Measurements from ENCODE around the gene AIP.

AIP gene

GRCh38 chr11:67520856-67521824, 38.3 kb downstream of the AIP start:
- Mint-ChIP-seq H3K27me3 (no peaks in the 10 kb centered on the region), H3K4me3 (no peak overlapping the region), H3K27ac (no peak overlapping the region), H3K9me3 (no peaks in the 10 kb centered on the region), H3K4me1 (no peaks in the 10 kb centered on the region)
- DNase-seq (no peak), ATAC-seq (no peak)

DNA sequence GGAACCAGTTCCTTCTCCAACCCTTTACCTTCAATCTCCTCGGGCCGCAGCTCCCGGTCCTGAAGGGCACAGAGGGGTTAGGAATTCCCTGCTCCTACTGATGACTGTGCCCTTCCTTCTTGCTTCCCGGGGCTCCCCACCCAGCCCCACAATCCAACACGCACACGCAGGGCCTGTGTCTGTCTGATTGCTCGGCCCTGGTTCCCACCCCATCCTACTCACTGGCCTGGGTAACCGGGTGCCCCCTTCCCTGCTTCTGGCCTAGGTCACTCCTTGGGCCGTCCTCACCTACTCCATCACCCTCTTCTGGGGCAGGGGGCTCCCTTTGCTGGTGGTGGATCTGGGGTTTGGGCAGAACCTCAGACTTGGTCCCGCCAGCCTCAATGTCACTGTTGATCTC, 39.1 kb downstream of the AIP start:
- no peak for DNase-seq
- no peak for ATAC-seq
- no peaks in the 10 kb centered on the region for H3K4me1 Mint-ChIP-seq
- peak overlapping the region in 1 of 2 donors; percentile 22 for H3K27ac Mint-ChIP-seq
- H3K27me3 Mint-ChIP-seq, result no peaks in the 10 kb centered on the region
- no peaks in the 10 kb centered on the region for H3K9me3 Mint-ChIP-seq
- no peak overlapping the region for H3K4me3 Mint-ChIP-seq

DNA sequence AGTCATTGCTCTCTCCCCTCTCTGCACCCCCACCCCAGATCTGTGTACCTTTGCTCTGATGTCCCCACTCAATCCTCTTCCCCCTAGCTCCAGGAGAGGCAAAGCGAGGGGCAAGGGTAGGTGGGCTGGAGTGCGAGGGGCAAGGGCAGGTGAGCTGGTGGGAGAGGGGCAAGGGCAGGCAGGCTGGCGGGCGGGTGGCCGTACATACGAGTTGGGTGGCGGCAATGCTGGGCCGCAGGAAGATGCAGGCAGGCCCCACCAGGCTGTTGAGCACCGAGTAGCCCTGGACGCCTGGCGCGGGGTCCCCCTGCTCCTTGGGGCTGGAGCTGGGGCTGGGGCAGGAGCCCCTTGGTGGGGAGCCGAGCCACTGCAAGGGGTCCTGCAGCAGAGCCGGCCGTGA, 39.5 kb downstream of the AIP start:
- Mint-ChIP-seq H3K27ac (no peak overlapping the region), H3K27me3 (no peaks in the 10 kb centered on the region), H3K4me3 (no peak overlapping the region), H3K9me3 (peaks cover 0 to 3% of the 10 kb centered on the region in 2 donors), H3K4me1 (no peaks in the 10 kb centered on the region)
- DNase-seq (no peak), ATAC-seq (no peak)

- Mint-ChIP-seq H3K4me3 (no peak within 1 kb of the TSS), H3K27me3 (no peaks in the 10 kb centered on the region), H3K9me3 (peaks cover 0 to 7% of the 10 kb centered on the region in 2 donors), H3K4me1 (no peaks in the 10 kb centered on the region), H3K27ac (no peak within 1 kb of the TSS)
- ATAC-seq (no peak), DNase-seq (no peak)
Measured at GRCh38 chr11:67522844-67523555, 40.2 kb downstream of the AIP start, which contains the start of gene CABP2. Gene CABP2, minus strand, starts transcription at chr11:67523446. Its CDS starts 120 bp downstream, at chr11:67523326.

DNA sequence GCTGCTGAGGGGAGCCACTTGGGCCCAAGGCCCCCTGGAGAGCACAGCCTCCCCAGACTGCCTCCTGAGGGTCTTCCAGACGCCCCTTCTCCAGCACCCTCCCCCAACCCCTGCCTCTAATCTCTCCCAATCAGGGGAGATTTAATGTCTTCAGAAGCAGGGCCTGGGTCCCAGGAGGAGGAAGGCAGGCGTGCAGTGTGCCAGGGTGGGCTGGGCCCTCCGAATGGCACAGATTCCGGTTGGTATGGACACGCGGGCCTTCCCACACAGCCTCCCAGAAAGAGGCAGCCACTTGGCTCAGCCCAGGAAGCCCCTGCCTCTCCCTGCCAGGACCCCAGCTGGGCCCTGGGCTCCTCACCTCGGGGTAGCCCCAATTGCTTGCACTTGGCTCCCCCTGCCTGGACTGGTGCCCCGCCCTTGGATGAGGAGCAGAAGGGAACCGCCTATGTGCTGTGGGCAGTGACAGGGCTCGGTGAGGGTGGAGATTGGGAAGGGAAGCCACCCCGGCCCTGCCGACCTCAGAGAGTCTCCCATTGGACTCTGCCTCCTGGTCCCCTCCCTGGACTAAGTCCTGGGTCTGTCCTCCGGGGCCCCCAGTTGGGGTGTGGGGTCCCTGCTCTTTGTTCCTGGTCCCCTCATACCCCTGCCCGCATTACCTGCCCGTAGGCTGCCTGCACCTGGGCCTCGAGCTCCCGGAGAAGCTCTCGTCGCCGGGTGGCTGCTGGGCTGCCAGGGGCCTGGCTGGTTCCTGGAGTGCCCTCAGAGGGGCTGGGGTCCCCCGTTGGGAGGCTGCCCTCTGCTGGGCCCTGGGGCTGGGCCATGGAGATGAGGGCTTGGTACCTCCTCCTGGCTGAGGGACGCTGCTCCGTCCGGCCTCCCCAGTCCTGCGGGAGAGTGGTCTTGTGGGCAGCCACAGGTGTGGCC, 41.0 kb downstream of the AIP start:
- ATAC-seq (no peak), DNase-seq (no peak)
- Mint-ChIP-seq H3K4me1 (no peaks in the 10 kb centered on the region), H3K4me3 (no peak overlapping the region), H3K9me3 (peaks cover 0 to 7% of the 10 kb centered on the region in 2 donors), H3K27me3 (no peaks in the 10 kb centered on the region), H3K27ac (no peak overlapping the region)

- Mint-ChIP-seq H3K9me3 (peaks cover 0 to 7% of the 10 kb centered on the region in 2 donors), H3K4me1 (no peaks in the 10 kb centered on the region), H3K4me3 (no peak overlapping the region), H3K27ac (peak overlapping the region in 1 of 2 donors; percentile 89), H3K27me3 (no peaks in the 10 kb centered on the region)
- no peak for DNase-seq
- no peak for ATAC-seq
Measured at GRCh38 chr11:67524480-67524808, 41.6 kb downstream of the AIP start.

DNA sequence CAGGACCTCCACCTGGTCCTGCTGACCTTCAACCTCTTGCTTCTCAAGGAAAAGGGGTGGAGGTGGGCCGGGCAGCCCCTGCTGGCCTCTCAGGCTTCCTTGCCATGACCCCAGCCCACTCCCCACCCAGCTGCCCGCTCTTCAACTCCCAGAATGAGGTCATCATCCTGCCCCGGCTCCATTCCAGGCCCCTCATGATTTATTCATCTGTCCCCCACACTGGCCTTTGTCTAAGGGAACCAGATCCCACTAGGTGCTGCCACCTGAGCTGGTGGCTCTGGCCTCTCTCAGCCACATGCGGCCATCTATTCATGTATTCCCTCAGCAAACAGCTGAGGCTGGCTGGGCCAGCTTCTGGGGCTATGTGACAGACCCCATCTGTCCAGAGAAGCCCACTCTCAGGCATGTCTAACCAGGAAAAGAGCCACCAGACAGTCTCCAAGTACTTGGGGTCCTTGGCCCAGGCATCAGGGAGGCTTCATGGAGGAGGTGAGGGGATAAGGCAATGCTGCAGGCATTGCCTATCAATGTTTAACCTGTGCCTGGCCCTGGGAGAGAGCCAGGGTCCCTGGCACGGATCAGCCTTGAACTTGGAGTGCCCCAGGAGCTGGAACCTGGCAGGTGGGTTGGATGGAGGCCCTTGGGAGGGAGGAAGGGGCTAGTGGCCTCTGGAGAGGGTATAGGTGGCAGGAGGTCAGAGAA, 42.6 kb downstream of the AIP start:
- ATAC-seq, result no peak
- Mint-ChIP-seq H3K27me3 (no peaks in the 10 kb centered on the region), H3K27ac (peak overlapping the region in 1 of 2 donors; percentile 69), H3K4me1 (no peaks in the 10 kb centered on the region), H3K4me3 (no peak overlapping the region), H3K9me3 (peaks cover 0 to 7% of the 10 kb centered on the region in 2 donors)
- DNase-seq, result no peak

DNA sequence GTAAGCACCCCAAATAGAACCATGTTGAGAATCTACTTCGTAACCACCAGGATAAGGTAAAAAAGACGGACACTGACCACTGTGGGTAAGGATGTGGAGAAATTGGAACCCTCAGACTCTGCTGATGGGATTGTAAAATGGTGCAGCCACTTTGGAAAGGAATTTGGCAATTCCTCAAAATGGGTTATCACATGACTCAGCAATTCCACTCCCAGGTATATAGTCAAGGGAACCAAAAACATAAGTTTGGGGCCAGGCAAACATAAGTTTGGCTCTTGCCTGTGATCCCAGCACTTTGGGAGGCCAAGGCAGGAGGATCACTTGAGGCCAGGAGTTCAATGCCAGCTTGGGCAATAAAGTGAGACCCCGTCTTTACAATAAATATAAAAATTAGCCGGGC, 45.5 kb downstream of the AIP start:
- H3K27me3 Mint-ChIP-seq, result no peaks in the 10 kb centered on the region
- DNase-seq (no peak), ATAC-seq (no peak)
- no peak overlapping the region for H3K4me3 Mint-ChIP-seq
- H3K4me1 Mint-ChIP-seq, result no peaks in the 10 kb centered on the region
- peaks cover 11 to 20% of the 10 kb centered on the region in 2 donors for H3K9me3 Mint-ChIP-seq
- H3K27ac Mint-ChIP-seq, result no peak overlapping the region

- Mint-ChIP-seq H3K4me1 (no peaks in the 10 kb centered on the region), H3K4me3 (no peak overlapping the region), H3K27ac (no peak overlapping the region), H3K27me3 (no peaks in the 10 kb centered on the region), H3K9me3 (peaks cover 25 to 32% of the 10 kb centered on the region in 2 donors)
- ATAC-seq, result no peak
- DNase-seq, result no peak
Measured at GRCh38 chr11:67530282-67530592, 47.4 kb downstream of the AIP start.

- Mint-ChIP-seq H3K27ac (no peak overlapping the region), H3K4me1 (no peaks in the 10 kb centered on the region), H3K27me3 (no peaks in the 10 kb centered on the region), H3K9me3 (peaks cover 25 to 26% of the 10 kb centered on the region in 2 donors), H3K4me3 (no peak overlapping the region)
- ATAC-seq, result no peak
- DNase-seq, result no peak
Measured at GRCh38 chr11:67532889-67533288, 50.1 kb downstream of the AIP start.

DNA sequence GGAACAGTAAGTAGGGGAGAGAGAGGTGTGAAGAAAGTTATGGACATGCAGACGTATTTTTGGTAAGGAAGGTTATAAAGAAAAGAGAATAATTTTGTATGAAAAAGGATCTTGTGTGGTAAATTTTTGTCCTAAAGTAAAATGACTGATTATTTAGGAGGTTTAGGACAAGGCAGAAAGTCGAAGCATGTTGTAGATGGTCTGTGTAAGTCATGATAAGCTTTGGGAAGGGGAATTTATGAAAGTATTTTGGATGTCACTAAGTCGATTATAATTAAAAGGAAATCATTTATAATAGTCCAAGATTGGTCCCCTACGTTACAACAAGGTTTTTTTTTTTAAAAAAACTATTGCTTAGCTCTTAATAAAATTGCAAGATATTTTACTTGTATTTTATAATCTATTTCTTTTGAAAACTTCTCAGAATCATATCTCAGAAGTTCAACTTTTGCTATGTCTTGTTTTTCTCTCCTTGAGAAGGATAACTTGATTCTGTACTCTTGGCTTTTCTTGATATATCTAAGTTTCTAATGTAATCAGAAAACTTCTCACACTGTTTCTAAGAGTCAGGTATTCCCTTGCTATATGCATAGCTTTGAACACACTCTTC, 51.3 kb downstream of the AIP start:
- ATAC-seq, result no peak
- H3K27ac Mint-ChIP-seq, result no peak overlapping the region
- no peak overlapping the region for H3K4me3 Mint-ChIP-seq
- H3K27me3 Mint-ChIP-seq, result no peaks in the 10 kb centered on the region
- no peak for DNase-seq
- H3K4me1 Mint-ChIP-seq, result no peaks in the 10 kb centered on the region
- peaks cover 25 to 26% of the 10 kb centered on the region in 2 donors for H3K9me3 Mint-ChIP-seq

- H3K27ac Mint-ChIP-seq, result no peak overlapping the region
- peaks cover 25 to 26% of the 10 kb centered on the region in 2 donors for H3K9me3 Mint-ChIP-seq
- ATAC-seq (no peak), DNase-seq (no peak)
- no peaks in the 10 kb centered on the region for H3K27me3 Mint-ChIP-seq
- H3K4me3 Mint-ChIP-seq, result no peak overlapping the region
- H3K4me1 Mint-ChIP-seq, result no peaks in the 10 kb centered on the region
Measured at GRCh38 chr11:67535561-67535960, 52.7 kb downstream of the AIP start.

- DNase-seq (no peak), ATAC-seq (no peak)
- H3K9me3 Mint-ChIP-seq, result peaks cover 13 to 15% of the 10 kb centered on the region in 2 donors
- no peak overlapping the region for H3K4me3 Mint-ChIP-seq
- no peaks in the 10 kb centered on the region for H3K4me1 Mint-ChIP-seq
- H3K27me3 Mint-ChIP-seq, result no peaks in the 10 kb centered on the region
- no peak overlapping the region for H3K27ac Mint-ChIP-seq
Measured at GRCh38 chr11:67538306-67538705, 55.5 kb downstream of the AIP start.

DNA sequence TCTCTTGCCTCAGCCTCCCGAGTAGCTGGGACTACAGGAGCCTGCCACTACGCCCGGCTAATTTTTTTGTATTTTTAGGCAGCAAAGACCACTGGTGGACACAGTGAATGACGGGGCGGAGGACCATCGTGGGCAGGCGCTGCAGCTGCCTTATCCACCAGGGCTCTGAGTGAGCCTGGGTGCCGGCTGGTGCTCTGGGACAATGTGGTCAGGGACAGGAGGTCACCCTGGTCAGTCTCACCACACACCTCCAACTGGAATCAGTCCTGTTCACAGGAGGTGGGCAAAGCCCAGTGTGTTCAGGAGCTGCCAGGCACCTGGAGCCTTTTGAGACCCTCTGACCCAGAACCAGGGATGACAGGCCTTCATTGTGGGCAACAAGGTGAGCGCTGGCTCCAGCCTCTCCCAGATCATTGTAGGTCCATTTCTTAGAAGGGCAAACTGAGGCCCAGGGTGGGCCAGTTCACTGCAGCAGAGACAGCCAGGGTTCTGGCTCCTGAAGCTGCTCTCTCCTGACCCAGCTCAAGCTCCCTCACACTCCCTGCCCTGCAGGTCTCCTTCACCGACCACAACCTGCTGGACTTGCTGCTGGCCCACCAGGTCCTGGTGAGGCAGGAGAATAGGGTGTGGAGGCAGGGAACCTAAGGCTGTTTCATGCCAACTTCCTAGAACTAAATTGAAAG, 56.1 kb downstream of the AIP start:
- DNase-seq, result no peak
- no peaks in the 10 kb centered on the region for H3K4me1 Mint-ChIP-seq
- H3K27ac Mint-ChIP-seq, result no peak overlapping the region

More for the DNA sequence above, 56.1 kb downstream of the AIP start:
- no peak for ATAC-seq
- H3K4me3 Mint-ChIP-seq, result no peak overlapping the region
- no peaks in the 10 kb centered on the region for H3K27me3 Mint-ChIP-seq
- peaks cover 7 to 8% of the 10 kb centered on the region in 2 donors for H3K9me3 Mint-ChIP-seq

Measured in stimulated activated naive CD8-positive, alpha-beta T cell treated with anti-CD3 and anti-CD28 coated beads, Interleukin-15, amount 100 ng/mL, for 72 hours (primary cell).